Measurements from ENCODE around the gene PXMP2.

PXMP2 gene

GRCh38 chr12:132700212-132700822 is 12.9 kb downstream of the PXMP2 start:
- H3K36me3 Mint-ChIP-seq (ENCODE audit: low read depth), result peaks cover 26% of the 10 kb centered on the region
- no peak overlapping the region for H3K4me3 Mint-ChIP-seq
- no peak overlapping the region for H3K27ac Mint-ChIP-seq
- H3K4me1 Mint-ChIP-seq (ENCODE audit: low read depth), result no peaks in the 10 kb centered on the region
- H3K9me3 Mint-ChIP-seq, result no peaks in the 10 kb centered on the region
- H3K27me3 Mint-ChIP-seq (ENCODE audit: low read depth), result no peaks in the 10 kb centered on the region

- Mint-ChIP-seq H3K36me3 (ENCODE audit: low read depth) (peaks cover 29% of the 10 kb centered on the region), H3K27me3 (ENCODE audit: low read depth) (no peaks in the 10 kb centered on the region), H3K9me3 (no peaks in the 10 kb centered on the region), H3K4me1 (ENCODE audit: low read depth) (no peaks in the 10 kb centered on the region), H3K4me3 (no peak overlapping the region), H3K27ac (no peak overlapping the region)
Measured at GRCh38 chr12:132702640-132703039, 15.3 kb downstream of the PXMP2 start.

GRCh38 chr12:132703641-132704040 is 16.3 kb downstream of the PXMP2 start:
- no peak overlapping the region for H3K27ac Mint-ChIP-seq
- no peak overlapping the region for H3K4me3 Mint-ChIP-seq
- H3K9me3 Mint-ChIP-seq, result no peaks in the 10 kb centered on the region
- H3K36me3 Mint-ChIP-seq (ENCODE audit: low read depth), result peaks cover 30% of the 10 kb centered on the region
- no peaks in the 10 kb centered on the region for H3K27me3 Mint-ChIP-seq (ENCODE audit: low read depth)
- no peaks in the 10 kb centered on the region for H3K4me1 Mint-ChIP-seq (ENCODE audit: low read depth)

GRCh38 chr12:132707241-132707640 is 19.9 kb downstream of the PXMP2 start:
- Mint-ChIP-seq H3K27me3 (ENCODE audit: low read depth) (no peaks in the 10 kb centered on the region), H3K4me3 (peak overlapping the region; percentile 54), H3K4me1 (ENCODE audit: low read depth) (peaks cover 10% of the 10 kb centered on the region), H3K9me3 (no peaks in the 10 kb centered on the region), H3K27ac (peak overlapping the region; percentile 38), H3K36me3 (ENCODE audit: low read depth) (peaks cover 22% of the 10 kb centered on the region)

- Mint-ChIP-seq H3K4me1 (ENCODE audit: low read depth) (peaks cover 12% of the 10 kb centered on the region), H3K9me3 (no peaks in the 10 kb centered on the region), H3K27me3 (ENCODE audit: low read depth) (no peaks in the 10 kb centered on the region), H3K27ac (no peak overlapping the region), H3K36me3 (ENCODE audit: low read depth) (peaks cover 21% of the 10 kb centered on the region), H3K4me3 (no peak overlapping the region)
Measured at GRCh38 chr12:132708150-132708549, 20.8 kb downstream of the PXMP2 start.

- Mint-ChIP-seq H3K4me1 (ENCODE audit: low read depth) (peaks cover 17% of the 10 kb centered on the region), H3K9me3 (no peaks in the 10 kb centered on the region), H3K4me3 (peak overlapping the region; percentile 89), H3K27me3 (ENCODE audit: low read depth) (no peaks in the 10 kb centered on the region), H3K36me3 (ENCODE audit: low read depth) (peaks cover 20% of the 10 kb centered on the region), H3K27ac (peak overlapping the region; percentile 91)
Measured at GRCh38 chr12:132710043-132710404, 22.6 kb downstream of the PXMP2 start.

- Mint-ChIP-seq H3K4me3 (peak within 1 kb of the TSS; percentile 89), H3K27me3 (ENCODE audit: low read depth) (no peaks in the 10 kb centered on the region), H3K36me3 (ENCODE audit: low read depth) (peaks cover 18% of the 10 kb centered on the region), H3K27ac (peak within 1 kb of the TSS; percentile 91), H3K4me1 (ENCODE audit: low read depth) (peaks cover 17% of the 10 kb centered on the region), H3K9me3 (no peaks in the 10 kb centered on the region)
Measured at GRCh38 chr12:132710405-132711079, 23.2 kb downstream of the PXMP2 start, which contains the start of gene PGAM5. Gene PGAM5, plus strand, starts transcription at chr12:132710842. Its CDS starts 35 bp downstream, at chr12:132710877.

- H3K9me3 Mint-ChIP-seq, result no peaks in the 10 kb centered on the region
- H3K4me1 Mint-ChIP-seq (ENCODE audit: low read depth), result peaks cover 17% of the 10 kb centered on the region
- peak overlapping the region; percentile 79 for H3K4me3 Mint-ChIP-seq
- no peaks in the 10 kb centered on the region for H3K27me3 Mint-ChIP-seq (ENCODE audit: low read depth)
- H3K36me3 Mint-ChIP-seq (ENCODE audit: low read depth), result peaks cover 18% of the 10 kb centered on the region
- H3K27ac Mint-ChIP-seq, result no peak overlapping the region
Measured at GRCh38 chr12:132711080-132711843, 23.9 kb downstream of the PXMP2 start.

- no peaks in the 10 kb centered on the region for H3K9me3 Mint-ChIP-seq
- no peak overlapping the region for H3K4me3 Mint-ChIP-seq
- H3K4me1 Mint-ChIP-seq (ENCODE audit: low read depth), result peaks cover 17% of the 10 kb centered on the region
- H3K36me3 Mint-ChIP-seq (ENCODE audit: low read depth), result peaks cover 11% of the 10 kb centered on the region
- no peaks in the 10 kb centered on the region for H3K27me3 Mint-ChIP-seq (ENCODE audit: low read depth)
- H3K27ac Mint-ChIP-seq, result no peak overlapping the region
Measured at GRCh38 chr12:132713123-132713522, 25.7 kb downstream of the PXMP2 start.

GRCh38 chr12:132715874-132716273 is 28.5 kb downstream of the PXMP2 start:
- Mint-ChIP-seq H3K27ac (no peak overlapping the region), H3K4me1 (ENCODE audit: low read depth) (peaks cover 13% of the 10 kb centered on the region), H3K36me3 (ENCODE audit: low read depth) (peaks cover 20% of the 10 kb centered on the region)

GRCh38 chr12:132716356-132716755 is 29.0 kb downstream of the PXMP2 start:
- Mint-ChIP-seq H3K36me3 (ENCODE audit: low read depth) (peaks cover 23% of the 10 kb centered on the region), H3K4me1 (ENCODE audit: low read depth) (peaks cover 13% of the 10 kb centered on the region)

More at GRCh38 chr12:132715874-132716273, 28.5 kb downstream of the PXMP2 start:
- H3K4me3 Mint-ChIP-seq, result no peak overlapping the region
- no peaks in the 10 kb centered on the region for H3K27me3 Mint-ChIP-seq (ENCODE audit: low read depth)
- H3K9me3 Mint-ChIP-seq, result no peaks in the 10 kb centered on the region

GRCh38 chr12:132717011-132717410 is 29.6 kb downstream of the PXMP2 start:
- H3K9me3 Mint-ChIP-seq, result no peaks in the 10 kb centered on the region
- H3K4me3 Mint-ChIP-seq, result no peak overlapping the region
- peaks cover 23% of the 10 kb centered on the region for H3K36me3 Mint-ChIP-seq (ENCODE audit: low read depth)
- no peaks in the 10 kb centered on the region for H3K27me3 Mint-ChIP-seq (ENCODE audit: low read depth)
- H3K4me1 Mint-ChIP-seq (ENCODE audit: low read depth), result peaks cover 9% of the 10 kb centered on the region
- H3K27ac Mint-ChIP-seq, result no peak overlapping the region

More at GRCh38 chr12:132716356-132716755, 29.0 kb downstream of the PXMP2 start:
- H3K27me3 Mint-ChIP-seq (ENCODE audit: low read depth), result no peaks in the 10 kb centered on the region
- H3K27ac Mint-ChIP-seq, result no peak overlapping the region
- no peak overlapping the region for H3K4me3 Mint-ChIP-seq
- no peaks in the 10 kb centered on the region for H3K9me3 Mint-ChIP-seq

- Mint-ChIP-seq H3K9me3 (no peaks in the 10 kb centered on the region), H3K4me3 (no peak overlapping the region), H3K27ac (no peak overlapping the region), H3K4me1 (ENCODE audit: low read depth) (peaks cover 6% of the 10 kb centered on the region), H3K27me3 (ENCODE audit: low read depth) (no peaks in the 10 kb centered on the region), H3K36me3 (ENCODE audit: low read depth) (peaks cover 23% of the 10 kb centered on the region)
Measured at GRCh38 chr12:132717531-132718387, 30.4 kb downstream of the PXMP2 start.

GRCh38 chr12:132718644-132719043 is 31.3 kb downstream of the PXMP2 start:
- peaks cover 28% of the 10 kb centered on the region for H3K36me3 Mint-ChIP-seq (ENCODE audit: low read depth)
- H3K9me3 Mint-ChIP-seq, result no peaks in the 10 kb centered on the region
- H3K4me3 Mint-ChIP-seq, result no peak overlapping the region
- no peaks in the 10 kb centered on the region for H3K27me3 Mint-ChIP-seq (ENCODE audit: low read depth)
- no peak overlapping the region for H3K27ac Mint-ChIP-seq
- peaks cover 2% of the 10 kb centered on the region for H3K4me1 Mint-ChIP-seq (ENCODE audit: low read depth)

All from T-helper 1 cell treated with Interleukin-12 subunit alpha and Interleukin-12 subunit beta and Interleukin-4 antibody, amounts not matched to agents 30 μg/mL and 1 μg/mL, for 36 hours (primary cell).